ENCODE results near the gene SLC7A8.

- no peak for TF ChIP-seq CTCF (IDR thresholded peaks at IDR 0.05; ENCODE audit: borderline replicate concordance, extremely low read depth, low read length, poor library complexity, severe bottlenecking)
- TF ChIP-seq EZH2 (IDR thresholded peaks at IDR 0.05; ENCODE audit: borderline replicate concordance, low read depth, low read length, severe bottlenecking): no peak
Measured at GRCh38 chr14:23195552-23196101, 12.2 kb upstream of the SLC7A8 start.

Measured in DND-41 (cell line).